Stimulated activated CD4-positive, alpha-beta T cell treated with anti-CD3 and anti-CD28 coated beads, Interleukin-15, amount 100 ng/mL, for 1 hour (primary cell): Measurements from ENCODE around the gene CHST9.

Experiments used
- DNase-seq, 2 donors: peaks; one replicate each; pipeline ENCODE4 v3.0.0-alpha.2; 2020; ENCODE audit warnings: low read depth in 1 of 2, low spot score in 1 of 2

Gene CHST9

GRCh38 chr18:26867471-26867870 lies 317.6 kb downstream of the CHST9 start:
- no peak for DNase-seq

- no peak for DNase-seq
These were observed 319.6 kb downstream of the CHST9 start, which contains the start of gene AQP4 for GRCh38 chr18:26865557-26865956. Gene AQP4, minus strand, starts transcription at chr18:26865707. Its CDS starts 18 bp downstream, at chr18:26865689.

GRCh38 chr18:26864658-26865057 lies 320.4 kb downstream of the CHST9 start:
- DNase-seq = no peak

GRCh38 chr18:26863921-26864497 lies 321.1 kb downstream of the CHST9 start:
- DNase-seq = no peak

- DNase-seq = no peak
These were observed 321.8 kb downstream of the CHST9 start for GRCh38 chr18:26863122-26863879.

- DNase-seq = no peak
These were observed 323.0 kb downstream of the CHST9 start for GRCh38 chr18:26862084-26862483.
